Gastrocnemius medialis (tissue), 4 donors: ENCODE data around the gene FASLG. TPM values are rescaled to one million over a fixed set of nuclear protein-coding genes. Genes with fewer than 3 reads are reported as not detected.

Source experiments
- ATAC-seq, 2 donors: fragments of 150-250 bp; one replicate each; pipeline ENCODE4 v1.9.1; 2016
- DNase-seq, 2 donors: peaks; one replicate each; pipeline ENCODE4 v3.0.0-alpha.2; 2019
- H3K27ac ChIP-seq, 4 donors: fragments of 200-600 bp; sonication (generic); 1 replicate in 1 of 4; 2 replicates in 3 of 4; pipeline ENCODE4 v1.5.1; 2016 to 2018; ENCODE audit warnings: mild to moderate bottlenecking in 2 of 4, moderate library complexity in 1 of 4
- H3K27me3 ChIP-seq, 3 donors: fragments of 200-600 bp; sonication (generic) in 2 of 3; 1 replicate in 1 of 3; 2 replicates in 2 of 3; pipeline versions ENCODE4 v1.5.1 to v1.6.0; 2016 to 2019; ENCODE audit warnings: mild to moderate bottlenecking in 1 of 3, moderate library complexity in 1 of 3
- H3K36me3 ChIP-seq, 2 donors: fragments of 200-600 bp; sonication (generic) in 1 of 2; one replicate each; pipeline ENCODE4 v1.5.1; 2017 to 2018
- H3K4me1 ChIP-seq, 2 donors: fragments of 200-600 bp; sonication (generic) in 1 of 2; one replicate each; pipeline ENCODE4 v1.5.1; 2016 to 2017; ENCODE audit warnings: mild to moderate bottlenecking in 2 of 2
- H3K4me3 ChIP-seq, 4 donors: fragments of 200-600 bp; sonication (generic) in 3 of 4; 1 replicate in 1 of 4; 2 replicates in 3 of 4; pipeline ENCODE4 v1.5.1; 2016 to 2019; ENCODE audit warnings: mild to moderate bottlenecking in 2 of 4
- H3K9me3 ChIP-seq, 3 donors: fragments of 200-600 bp; sonication (generic) in 2 of 3; 1 replicate in 1 of 3; 2 replicates in 2 of 3; pipeline ENCODE4 v1.5.1; 2016 to 2019
- POLR2A ChIP-seq, 2 donors: fragments of 450-650 bp; IDR thresholded peaks; one replicate each; pipeline ENCODE4 v1.6.1; 2017; ENCODE audit warnings: antibody characterized with exemption in 2 of 2, mild to moderate bottlenecking in 2 of 2, moderate library complexity in 2 of 2
- in situ Hi-C, 4 donors: fragments of 200-750 bp; cut with MboI; loops; one replicate each; pipeline versions ENCODE4 v1.15.0 to v1.8.0; 2017; ENCODE audit warnings: low sequenced_read_pairs in 4 of 4
- intact Hi-C: fragments of 100-400 bp; cut with DNase I; formaldehyde crosslinking; loops from one replicate; pipeline ENCODE4 v1.15.1; 2023; ENCODE audit warnings: low total_unique reads
- total RNA-seq, 4 donors: library from RNA; depleted of rRNA; stranded (reverse); fragments of >200 nt; gene quantifications; one replicate each; pipeline versions ENCODE4 v1.1.0 to v1.2.3, GENCODE V29; 2016
- TF ChIP-seq, protein P1 (sequence below), 5 experiments: fragments of 450-650 bp in 3 of 5; fragments of 200-600 bp in 2 of 5; sonication (generic) in 2 of 5; IDR thresholded peaks in 4 of 5; conservative IDR thresholded peaks in 1 of 5; 1 replicate in 4 of 5; 2 replicates in 1 of 5; pipeline ENCODE4 v1.5.1; 2016 to 2019; ENCODE audit warnings: antibody characterized with exemption in 5 of 5, mild to moderate bottlenecking in 3 of 5, moderate library complexity in 3 of 5

Gene FASLG
- total RNA-seq, 4 donors from 2014 or later = not detected

DNA sequence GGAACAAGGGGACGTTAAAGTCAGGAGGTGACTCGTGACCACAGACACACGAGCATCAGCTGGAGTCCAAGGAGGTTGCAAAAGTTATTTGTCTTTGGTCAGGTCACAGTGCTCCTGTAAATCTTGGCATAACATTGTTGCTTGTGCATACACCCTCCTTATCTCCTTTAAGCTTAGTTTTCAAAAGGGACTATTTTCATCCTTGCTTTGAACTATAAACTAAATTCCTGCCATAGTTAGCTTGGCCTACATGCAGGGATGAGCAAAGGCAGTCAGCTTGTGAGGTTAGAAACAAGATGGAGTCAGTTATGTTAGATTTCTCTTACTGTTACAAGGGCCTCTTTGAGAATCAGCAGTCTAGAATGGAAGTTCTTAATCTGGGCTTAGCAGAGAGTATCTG is 28.0 kb upstream of the FASLG start:
- in situ Hi-C loops = no loop called here

DNA sequence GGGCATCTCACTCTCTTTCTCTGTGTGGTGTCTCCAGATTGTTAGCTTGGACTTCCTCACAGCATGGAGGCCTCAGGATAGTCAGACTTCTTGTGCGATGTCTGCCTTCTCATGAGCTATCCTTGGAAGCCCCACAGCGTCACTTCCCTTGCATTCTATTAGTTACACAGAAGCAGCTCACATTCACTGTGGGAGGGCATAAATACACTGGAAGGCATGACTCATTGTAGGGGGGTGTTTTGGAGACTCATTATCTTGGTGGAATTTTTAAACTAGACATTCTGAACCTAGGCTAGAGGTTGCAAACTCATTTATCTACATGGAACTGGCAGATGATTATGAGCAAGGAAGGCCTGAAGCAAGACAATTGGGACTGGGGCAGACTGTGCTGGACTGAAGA is 21.4 kb upstream of the FASLG start:
- Histone ChIP-seq H3K27me3 (no peaks in the 10 kb centered on the region), H3K27ac (no peak overlapping the region), H3K4me3 (no peak overlapping the region), H3K9me3 (no peaks in the 10 kb centered on the region), H3K36me3 (no peaks in the 10 kb centered on the region), H3K4me1 (no peaks in the 10 kb centered on the region)
- ATAC-seq (no peak), DNase-seq (no peak)
- in situ Hi-C loops = no loop called here
- intact Hi-C loops = no loop called here
- TF ChIP-seq, protein P1, sequence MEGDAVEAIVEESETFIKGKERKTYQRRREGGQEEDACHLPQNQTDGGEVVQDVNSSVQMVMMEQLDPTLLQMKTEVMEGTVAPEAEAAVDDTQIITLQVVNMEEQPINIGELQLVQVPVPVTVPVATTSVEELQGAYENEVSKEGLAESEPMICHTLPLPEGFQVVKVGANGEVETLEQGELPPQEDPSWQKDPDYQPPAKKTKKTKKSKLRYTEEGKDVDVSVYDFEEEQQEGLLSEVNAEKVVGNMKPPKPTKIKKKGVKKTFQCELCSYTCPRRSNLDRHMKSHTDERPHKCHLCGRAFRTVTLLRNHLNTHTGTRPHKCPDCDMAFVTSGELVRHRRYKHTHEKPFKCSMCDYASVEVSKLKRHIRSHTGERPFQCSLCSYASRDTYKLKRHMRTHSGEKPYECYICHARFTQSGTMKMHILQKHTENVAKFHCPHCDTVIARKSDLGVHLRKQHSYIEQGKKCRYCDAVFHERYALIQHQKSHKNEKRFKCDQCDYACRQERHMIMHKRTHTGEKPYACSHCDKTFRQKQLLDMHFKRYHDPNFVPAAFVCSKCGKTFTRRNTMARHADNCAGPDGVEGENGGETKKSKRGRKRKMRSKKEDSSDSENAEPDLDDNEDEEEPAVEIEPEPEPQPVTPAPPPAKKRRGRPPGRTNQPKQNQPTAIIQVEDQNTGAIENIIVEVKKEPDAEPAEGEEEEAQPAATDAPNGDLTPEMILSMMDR (IDR thresholded peaks at IDR 0.05 in 4 of 5, conservative IDR thresholded peaks at IDR 0.05 in 1 of 5) = no peak
- no peak for TF ChIP-seq POLR2A (IDR thresholded peaks at IDR 0.05)

More for the DNA sequence above, 28.0 kb upstream of the FASLG start:
- Histone ChIP-seq H3K27ac (no peak overlapping the region), H3K4me1 (no peaks in the 10 kb centered on the region), H3K27me3 (no peaks in the 10 kb centered on the region), H3K9me3 (no peaks in the 10 kb centered on the region), H3K4me3 (no peak overlapping the region), H3K36me3 (no peaks in the 10 kb centered on the region)
- TF ChIP-seq, protein P1 (IDR thresholded peaks at IDR 0.05 in 4 of 5, conservative IDR thresholded peaks at IDR 0.05 in 1 of 5) = no peak
- no peak for TF ChIP-seq POLR2A (IDR thresholded peaks at IDR 0.05)
- DNase-seq (no peak), ATAC-seq (no peak)
- intact Hi-C loops = no loop called here

DNA sequence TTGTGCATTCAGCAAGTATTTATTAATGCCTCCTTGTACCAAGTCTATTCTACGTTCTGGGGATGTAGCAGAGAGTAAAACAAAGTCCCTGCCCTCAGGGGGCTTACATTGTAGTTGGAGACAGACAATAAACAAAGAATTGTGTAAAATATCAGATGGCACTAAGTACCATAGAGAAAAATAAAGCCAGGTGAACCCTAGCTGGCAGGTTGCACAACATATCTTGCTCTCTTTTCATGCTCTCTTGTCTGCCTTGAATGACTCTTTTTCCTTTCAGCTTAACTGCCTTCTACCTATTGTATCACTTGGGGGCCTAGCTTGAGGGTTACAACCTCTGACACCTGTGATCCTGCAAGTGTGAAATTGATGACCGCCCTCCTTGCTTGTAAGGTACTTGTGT is 20.7 kb upstream of the FASLG start:
- Histone ChIP-seq H3K36me3 (no peaks in the 10 kb centered on the region), H3K27me3 (no peaks in the 10 kb centered on the region), H3K9me3 (no peaks in the 10 kb centered on the region), H3K27ac (no peak overlapping the region), H3K4me1 (no peaks in the 10 kb centered on the region), H3K4me3 (no peak overlapping the region)
- in situ Hi-C loops (no loop called here), intact Hi-C loops (no loop called here)
- TF ChIP-seq, protein P1 (IDR thresholded peaks at IDR 0.05 in 4 of 5, conservative IDR thresholded peaks at IDR 0.05 in 1 of 5) = no peak
- no peak for DNase-seq
- no peak for ATAC-seq

DNA sequence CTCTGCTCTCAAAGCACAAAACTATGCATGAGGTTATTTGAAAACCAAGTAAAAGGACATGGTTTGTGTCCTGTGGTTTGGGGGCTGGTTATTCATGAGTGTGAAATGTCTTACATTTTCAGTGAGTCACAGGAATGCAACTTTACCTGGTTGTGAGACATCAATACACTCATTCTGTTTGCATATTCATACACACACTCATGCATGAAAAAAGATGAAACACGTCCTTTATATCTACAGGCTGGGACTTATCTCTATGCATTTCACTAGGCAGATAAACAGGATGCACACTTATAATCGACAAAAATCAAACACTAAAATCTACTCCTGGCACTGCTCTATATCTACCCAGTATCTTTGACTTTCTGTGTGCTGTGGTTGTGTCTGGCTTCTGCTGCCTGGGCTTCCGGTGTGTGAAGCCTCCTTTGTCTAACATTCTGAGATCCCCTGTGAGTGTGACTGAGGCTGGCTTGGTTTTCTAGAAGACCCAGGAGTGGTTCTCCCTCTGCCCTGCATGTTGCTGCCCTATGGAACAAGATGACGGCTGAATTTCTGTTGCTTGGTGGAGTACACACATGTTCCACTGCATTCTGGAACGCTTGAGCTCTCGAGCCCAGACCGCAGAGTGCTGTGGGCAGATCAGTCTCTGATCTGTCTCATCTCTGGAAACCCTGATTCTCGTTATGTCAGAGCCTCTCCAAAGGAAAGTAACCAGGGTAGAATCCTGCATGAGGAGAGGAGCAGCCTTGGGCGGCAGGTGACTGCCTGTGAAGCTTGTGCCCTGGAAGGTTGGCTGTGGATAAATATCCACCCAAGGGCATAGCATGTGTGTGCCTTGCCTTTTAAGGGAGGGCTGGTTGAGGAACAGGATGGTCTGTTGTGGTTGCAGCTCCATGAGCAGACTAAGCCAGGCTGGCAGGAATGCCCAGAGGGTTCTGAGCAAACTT is 19.7 kb upstream of the FASLG start:
- Histone ChIP-seq H3K27me3 (no peaks in the 10 kb centered on the region), H3K36me3 (no peaks in the 10 kb centered on the region), H3K4me3 (no peak overlapping the region), H3K27ac (no peak overlapping the region), H3K4me1 (no peaks in the 10 kb centered on the region), H3K9me3 (no peaks in the 10 kb centered on the region)
- ATAC-seq (no peak), DNase-seq (no peak)
- TF ChIP-seq, protein P1 (IDR thresholded peaks at IDR 0.05 in 4 of 5, conservative IDR thresholded peaks at IDR 0.05 in 1 of 5) = no peak
- no peak for TF ChIP-seq POLR2A (IDR thresholded peaks at IDR 0.05)
- intact Hi-C loops = no loop called here
- in situ Hi-C loops = no loop called here
